Liver (tissue), 3 donors: ENCODE results near the gene ANP32A.

ENCODE experiments used
- EGR1 ChIP-seq, 2 donors: IDR thresholded peaks; 2 replicates each; pipeline ENCODE4 v1.6.1; 2016 to 2018; ENCODE audit warnings: antibody characterized with exemption in 2 of 2, low read depth in 2 of 2
- FOXA1 ChIP-seq: IDR thresholded peaks from 2 replicates; pipeline ENCODE4 v1.6.1; 2016; ENCODE audit warnings: antibody characterized with exemption
- GABPA ChIP-seq, 2 donors: IDR thresholded peaks in 1 of 2; conservative IDR thresholded peaks in 1 of 2; 2 replicates each; pipeline ENCODE4 v1.6.1; 2016; ENCODE audit warnings: antibody characterized with exemption in 2 of 2, mild to moderate bottlenecking in 1 of 2, moderate library complexity in 1 of 2
- JUND ChIP-seq, 2 donors: IDR thresholded peaks; 2 replicates each; pipeline ENCODE4 v1.6.1; 2016; ENCODE audit warnings: antibody characterized with exemption in 2 of 2
- RAD21 ChIP-seq, 2 donors: IDR thresholded peaks; 2 replicates each; pipeline ENCODE4 v1.6.1; 2016; ENCODE audit warnings: antibody characterized with exemption in 2 of 2, mild to moderate bottlenecking in 2 of 2
- RXRA ChIP-seq, 2 donors: IDR thresholded peaks; 2 replicates each; pipeline ENCODE4 v1.6.1; 2017 to 2018; ENCODE audit warnings: antibody characterized with exemption in 2 of 2, mild to moderate bottlenecking in 1 of 2
- SP1 ChIP-seq: IDR thresholded peaks from 2 replicates; pipeline ENCODE4 v1.6.1; 2018; ENCODE audit warnings: antibody characterized with exemption, mild to moderate bottlenecking
- YY1 ChIP-seq: IDR thresholded peaks from 2 replicates; pipeline ENCODE4 v1.6.1; 2016; ENCODE audit warnings: antibody characterized with exemption, mild to moderate bottlenecking
- TF ChIP-seq, protein P1 (sequence below): fragments of 150-350 bp; IDR thresholded peaks from 2 replicates; pipeline ENCODE4 v1.5.1; 2017; ENCODE audit warnings: improper control_type of control experiment, low read depth, low read length; ENCODE audit not compliant: missing input control
- TF ChIP-seq, protein P2 (sequence below): IDR thresholded peaks from 2 replicates; pipeline ENCODE4 v1.6.1; 2016; ENCODE audit warnings: antibody characterized with exemption
- TF ChIP-seq, protein P3 (sequence below): IDR thresholded peaks from 2 replicates; pipeline ENCODE4 v1.6.1; 2016; ENCODE audit warnings: antibody characterized with exemption, mild to moderate bottlenecking
- TF ChIP-seq, protein P4 (sequence below): IDR thresholded peaks from 2 replicates; pipeline ENCODE4 v1.6.1; 2016; ENCODE audit warnings: antibody characterized with exemption
- donor health status: healthy.
- donor health status: healthy.

DNA sequence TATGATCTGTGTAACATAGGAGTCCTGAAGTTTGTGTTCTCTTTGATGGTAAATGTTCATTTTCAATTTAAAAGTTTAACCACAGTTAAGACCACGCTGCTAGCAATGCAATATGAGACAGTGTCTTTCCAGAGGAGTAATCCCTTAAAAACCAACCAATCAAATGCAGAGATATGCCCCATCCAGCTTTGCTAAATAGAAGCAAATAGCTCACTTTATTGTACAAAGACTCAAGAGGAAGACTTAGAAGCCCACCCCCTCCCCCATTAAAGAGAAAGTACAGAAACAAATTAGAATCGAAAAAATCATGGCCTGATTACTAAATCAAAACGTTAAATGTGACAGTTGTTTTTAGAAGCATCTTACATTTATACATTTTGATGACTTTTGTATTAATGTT is 2.1 kb upstream of the ANP32A start:
- TF ChIP-seq, protein P1, sequence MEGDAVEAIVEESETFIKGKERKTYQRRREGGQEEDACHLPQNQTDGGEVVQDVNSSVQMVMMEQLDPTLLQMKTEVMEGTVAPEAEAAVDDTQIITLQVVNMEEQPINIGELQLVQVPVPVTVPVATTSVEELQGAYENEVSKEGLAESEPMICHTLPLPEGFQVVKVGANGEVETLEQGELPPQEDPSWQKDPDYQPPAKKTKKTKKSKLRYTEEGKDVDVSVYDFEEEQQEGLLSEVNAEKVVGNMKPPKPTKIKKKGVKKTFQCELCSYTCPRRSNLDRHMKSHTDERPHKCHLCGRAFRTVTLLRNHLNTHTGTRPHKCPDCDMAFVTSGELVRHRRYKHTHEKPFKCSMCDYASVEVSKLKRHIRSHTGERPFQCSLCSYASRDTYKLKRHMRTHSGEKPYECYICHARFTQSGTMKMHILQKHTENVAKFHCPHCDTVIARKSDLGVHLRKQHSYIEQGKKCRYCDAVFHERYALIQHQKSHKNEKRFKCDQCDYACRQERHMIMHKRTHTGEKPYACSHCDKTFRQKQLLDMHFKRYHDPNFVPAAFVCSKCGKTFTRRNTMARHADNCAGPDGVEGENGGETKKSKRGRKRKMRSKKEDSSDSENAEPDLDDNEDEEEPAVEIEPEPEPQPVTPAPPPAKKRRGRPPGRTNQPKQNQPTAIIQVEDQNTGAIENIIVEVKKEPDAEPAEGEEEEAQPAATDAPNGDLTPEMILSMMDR = no peak
- TF ChIP-seq, protein P2, sequence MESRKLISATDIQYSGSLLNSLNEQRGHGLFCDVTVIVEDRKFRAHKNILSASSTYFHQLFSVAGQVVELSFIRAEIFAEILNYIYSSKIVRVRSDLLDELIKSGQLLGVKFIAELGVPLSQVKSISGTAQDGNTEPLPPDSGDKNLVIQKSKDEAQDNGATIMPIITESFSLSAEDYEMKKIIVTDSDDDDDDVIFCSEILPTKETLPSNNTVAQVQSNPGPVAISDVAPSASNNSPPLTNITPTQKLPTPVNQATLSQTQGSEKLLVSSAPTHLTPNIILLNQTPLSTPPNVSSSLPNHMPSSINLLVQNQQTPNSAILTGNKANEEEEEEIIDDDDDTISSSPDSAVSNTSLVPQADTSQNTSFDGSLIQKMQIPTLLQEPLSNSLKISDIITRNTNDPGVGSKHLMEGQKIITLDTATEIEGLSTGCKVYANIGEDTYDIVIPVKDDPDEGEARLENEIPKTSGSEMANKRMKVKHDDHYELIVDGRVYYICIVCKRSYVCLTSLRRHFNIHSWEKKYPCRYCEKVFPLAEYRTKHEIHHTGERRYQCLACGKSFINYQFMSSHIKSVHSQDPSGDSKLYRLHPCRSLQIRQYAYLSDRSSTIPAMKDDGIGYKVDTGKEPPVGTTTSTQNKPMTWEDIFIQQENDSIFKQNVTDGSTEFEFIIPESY = no peak
- TF ChIP-seq YY1 (no peak), SP1 (no peak), RAD21 (IDR thresholded peaks at IDR 0.05) (no peak), EGR1 (IDR thresholded peaks at IDR 0.05; ENCODE audit: low read depth in 2 of 2) (no peak), RXRA (IDR thresholded peaks at IDR 0.05) (no peak), JUND (IDR thresholded peaks at IDR 0.05) (no peak), GABPA (IDR thresholded peaks at IDR 0.05 in 1 of 2, conservative IDR thresholded peaks at IDR 0.05 in 1 of 2) (no peak), FOXA1 (no peak)
- TF ChIP-seq, protein P3, sequence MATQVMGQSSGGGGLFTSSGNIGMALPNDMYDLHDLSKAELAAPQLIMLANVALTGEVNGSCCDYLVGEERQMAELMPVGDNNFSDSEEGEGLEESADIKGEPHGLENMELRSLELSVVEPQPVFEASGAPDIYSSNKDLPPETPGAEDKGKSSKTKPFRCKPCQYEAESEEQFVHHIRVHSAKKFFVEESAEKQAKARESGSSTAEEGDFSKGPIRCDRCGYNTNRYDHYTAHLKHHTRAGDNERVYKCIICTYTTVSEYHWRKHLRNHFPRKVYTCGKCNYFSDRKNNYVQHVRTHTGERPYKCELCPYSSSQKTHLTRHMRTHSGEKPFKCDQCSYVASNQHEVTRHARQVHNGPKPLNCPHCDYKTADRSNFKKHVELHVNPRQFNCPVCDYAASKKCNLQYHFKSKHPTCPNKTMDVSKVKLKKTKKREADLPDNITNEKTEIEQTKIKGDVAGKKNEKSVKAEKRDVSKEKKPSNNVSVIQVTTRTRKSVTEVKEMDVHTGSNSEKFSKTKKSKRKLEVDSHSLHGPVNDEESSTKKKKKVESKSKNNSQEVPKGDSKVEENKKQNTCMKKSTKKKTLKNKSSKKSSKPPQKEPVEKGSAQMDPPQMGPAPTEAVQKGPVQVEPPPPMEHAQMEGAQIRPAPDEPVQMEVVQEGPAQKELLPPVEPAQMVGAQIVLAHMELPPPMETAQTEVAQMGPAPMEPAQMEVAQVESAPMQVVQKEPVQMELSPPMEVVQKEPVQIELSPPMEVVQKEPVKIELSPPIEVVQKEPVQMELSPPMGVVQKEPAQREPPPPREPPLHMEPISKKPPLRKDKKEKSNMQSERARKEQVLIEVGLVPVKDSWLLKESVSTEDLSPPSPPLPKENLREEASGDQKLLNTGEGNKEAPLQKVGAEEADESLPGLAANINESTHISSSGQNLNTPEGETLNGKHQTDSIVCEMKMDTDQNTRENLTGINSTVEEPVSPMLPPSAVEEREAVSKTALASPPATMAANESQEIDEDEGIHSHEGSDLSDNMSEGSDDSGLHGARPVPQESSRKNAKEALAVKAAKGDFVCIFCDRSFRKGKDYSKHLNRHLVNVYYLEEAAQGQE = no peak
- TF ChIP-seq, protein P4, sequence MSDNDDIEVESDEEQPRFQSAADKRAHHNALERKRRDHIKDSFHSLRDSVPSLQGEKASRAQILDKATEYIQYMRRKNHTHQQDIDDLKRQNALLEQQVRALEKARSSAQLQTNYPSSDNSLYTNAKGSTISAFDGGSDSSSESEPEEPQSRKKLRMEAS = no peak
